Measurements from ENCODE around the gene BAHCC1.

The BAHCC1 gene

GRCh38 chr17:81437191-81437651, 42.0 kb downstream of the BAHCC1 start:
- H3K4me3 ChIP-seq (ENCODE audit: low read length) = no peak overlapping the region
- H3K27me3 ChIP-seq (replicated peaks; ENCODE audit: control insufficient read depth, insufficient read depth, low read length) = no peaks in the 10 kb centered on the region
- H3K36me3 ChIP-seq (ENCODE audit: control insufficient read depth, insufficient read depth, low read length, severe bottlenecking) = no peaks in the 10 kb centered on the region
- no peaks in the 10 kb centered on the region for H3K9me3 ChIP-seq (ENCODE audit: control insufficient read depth, low read length)
- H3K9ac ChIP-seq (ENCODE audit: low read length) = peak overlapping the region; percentile 53
- peak; percentile 40 for DNase-seq (ENCODE audit: low read depth)
- peaks cover 25% of the 10 kb centered on the region for H3K4me1 ChIP-seq (ENCODE audit: control insufficient read depth, insufficient read depth, low read length)

GRCh38 chr17:81438007-81438659, 42.9 kb downstream of the BAHCC1 start:
- DNase-seq (ENCODE audit: low read depth) = no peak
- Histone ChIP-seq H3K9me3 (ENCODE audit: control insufficient read depth, low read length) (no peaks in the 10 kb centered on the region), H3K9ac (ENCODE audit: low read length) (no peak overlapping the region), H3K4me3 (ENCODE audit: low read length) (no peak overlapping the region), H3K4me1 (ENCODE audit: control insufficient read depth, insufficient read depth, low read length) (peaks cover 25% of the 10 kb centered on the region), H3K36me3 (ENCODE audit: control insufficient read depth, insufficient read depth, low read length, severe bottlenecking) (peaks cover 3% of the 10 kb centered on the region), H3K27me3 (replicated peaks; ENCODE audit: control insufficient read depth, insufficient read depth, low read length) (no peaks in the 10 kb centered on the region)

GRCh38 chr17:81438688-81439087, 43.4 kb downstream of the BAHCC1 start:
- Histone ChIP-seq H3K9ac (ENCODE audit: low read length) (no peak overlapping the region), H3K9me3 (ENCODE audit: control insufficient read depth, low read length) (no peaks in the 10 kb centered on the region), H3K27me3 (replicated peaks; ENCODE audit: control insufficient read depth, insufficient read depth, low read length) (no peaks in the 10 kb centered on the region), H3K4me1 (ENCODE audit: control insufficient read depth, insufficient read depth, low read length) (peaks cover 22% of the 10 kb centered on the region), H3K4me3 (ENCODE audit: low read length) (no peak overlapping the region), H3K36me3 (ENCODE audit: control insufficient read depth, insufficient read depth, low read length, severe bottlenecking) (peaks cover 5% of the 10 kb centered on the region)
- DNase-seq (ENCODE audit: low read depth) = no peak

- DNase-seq (ENCODE audit: low read depth) = no peak
- Histone ChIP-seq H3K4me1 (ENCODE audit: control insufficient read depth, insufficient read depth, low read length) (peaks cover 15% of the 10 kb centered on the region), H3K27me3 (replicated peaks; ENCODE audit: control insufficient read depth, insufficient read depth, low read length) (no peaks in the 10 kb centered on the region), H3K9me3 (ENCODE audit: control insufficient read depth, low read length) (no peaks in the 10 kb centered on the region), H3K4me3 (ENCODE audit: low read length) (no peak overlapping the region), H3K36me3 (ENCODE audit: control insufficient read depth, insufficient read depth, low read length, severe bottlenecking) (peaks cover 5% of the 10 kb centered on the region), H3K9ac (ENCODE audit: low read length) (no peak overlapping the region)
Measured at GRCh38 chr17:81440051-81440471, 44.8 kb downstream of the BAHCC1 start.

- Histone ChIP-seq H3K27me3 (replicated peaks; ENCODE audit: control insufficient read depth, insufficient read depth, low read length) (no peaks in the 10 kb centered on the region), H3K9me3 (ENCODE audit: control insufficient read depth, low read length) (no peaks in the 10 kb centered on the region), H3K9ac (ENCODE audit: low read length) (no peak overlapping the region), H3K36me3 (ENCODE audit: control insufficient read depth, insufficient read depth, low read length, severe bottlenecking) (peaks cover 5% of the 10 kb centered on the region), H3K4me1 (ENCODE audit: control insufficient read depth, insufficient read depth, low read length) (peaks cover 11% of the 10 kb centered on the region), H3K4me3 (ENCODE audit: low read length) (no peak overlapping the region)
- DNase-seq (ENCODE audit: low read depth) = peak; percentile 16
Measured at GRCh38 chr17:81440511-81441244, 45.4 kb downstream of the BAHCC1 start.

- Histone ChIP-seq H3K4me1 (ENCODE audit: control insufficient read depth, insufficient read depth, low read length) (peaks cover under 1% of the 10 kb centered on the region), H3K9me3 (ENCODE audit: control insufficient read depth, low read length) (no peaks in the 10 kb centered on the region), H3K9ac (ENCODE audit: low read length) (no peak overlapping the region), H3K4me3 (ENCODE audit: low read length) (no peak overlapping the region), H3K36me3 (ENCODE audit: control insufficient read depth, insufficient read depth, low read length, severe bottlenecking) (peaks cover 11% of the 10 kb centered on the region), H3K27me3 (replicated peaks; ENCODE audit: control insufficient read depth, insufficient read depth, low read length) (no peaks in the 10 kb centered on the region)
- DNase-seq (ENCODE audit: low read depth) = no peak
Measured at GRCh38 chr17:81442791-81443190, 47.5 kb downstream of the BAHCC1 start.

GRCh38 chr17:81443269-81443668, 48.0 kb downstream of the BAHCC1 start:
- Histone ChIP-seq H3K4me3 (ENCODE audit: low read length) (no peak overlapping the region), H3K9me3 (ENCODE audit: control insufficient read depth, low read length) (no peaks in the 10 kb centered on the region), H3K9ac (ENCODE audit: low read length) (no peak overlapping the region), H3K27me3 (replicated peaks; ENCODE audit: control insufficient read depth, insufficient read depth, low read length) (no peaks in the 10 kb centered on the region), H3K4me1 (ENCODE audit: control insufficient read depth, insufficient read depth, low read length) (no peaks in the 10 kb centered on the region), H3K36me3 (ENCODE audit: control insufficient read depth, insufficient read depth, low read length, severe bottlenecking) (peaks cover 13% of the 10 kb centered on the region)
- DNase-seq (ENCODE audit: low read depth) = no peak

GRCh38 chr17:81444610-81445339, 49.5 kb downstream of the BAHCC1 start:
- no peak for DNase-seq (ENCODE audit: low read depth)
- Histone ChIP-seq H3K36me3 (ENCODE audit: control insufficient read depth, insufficient read depth, low read length, severe bottlenecking) (peaks cover 17% of the 10 kb centered on the region), H3K4me3 (ENCODE audit: low read length) (no peak overlapping the region), H3K9me3 (ENCODE audit: control insufficient read depth, low read length) (no peaks in the 10 kb centered on the region), H3K27me3 (replicated peaks; ENCODE audit: control insufficient read depth, insufficient read depth, low read length) (no peaks in the 10 kb centered on the region), H3K4me1 (ENCODE audit: control insufficient read depth, insufficient read depth, low read length) (no peaks in the 10 kb centered on the region), H3K9ac (ENCODE audit: low read length) (no peak overlapping the region)

GRCh38 chr17:81445642-81446503, 50.6 kb downstream of the BAHCC1 start:
- Histone ChIP-seq H3K36me3 (ENCODE audit: control insufficient read depth, insufficient read depth, low read length, severe bottlenecking) (peaks cover 17% of the 10 kb centered on the region), H3K9ac (ENCODE audit: low read length) (no peak overlapping the region), H3K4me3 (ENCODE audit: low read length) (no peak overlapping the region), H3K27me3 (replicated peaks; ENCODE audit: control insufficient read depth, insufficient read depth, low read length) (no peaks in the 10 kb centered on the region), H3K4me1 (ENCODE audit: control insufficient read depth, insufficient read depth, low read length) (no peaks in the 10 kb centered on the region), H3K9me3 (ENCODE audit: control insufficient read depth, low read length) (no peaks in the 10 kb centered on the region)
- peak; percentile 79 for DNase-seq (ENCODE audit: low read depth)

- Histone ChIP-seq H3K4me1 (ENCODE audit: control insufficient read depth, insufficient read depth, low read length) (no peaks in the 10 kb centered on the region), H3K9ac (ENCODE audit: low read length) (no peak overlapping the region), H3K27me3 (replicated peaks; ENCODE audit: control insufficient read depth, insufficient read depth, low read length) (no peaks in the 10 kb centered on the region), H3K36me3 (ENCODE audit: control insufficient read depth, insufficient read depth, low read length, severe bottlenecking) (peaks cover 17% of the 10 kb centered on the region), H3K4me3 (ENCODE audit: low read length) (no peak overlapping the region), H3K9me3 (ENCODE audit: control insufficient read depth, low read length) (no peaks in the 10 kb centered on the region)
- no peak for DNase-seq (ENCODE audit: low read depth)
Measured at GRCh38 chr17:81447331-81447933, 52.2 kb downstream of the BAHCC1 start.

All from adipocyte (in vitro differentiated cells).